ENCODE data around the gene SMAD5. TPM values are rescaled to one million over a fixed set of nuclear protein-coding genes. Genes with fewer than 3 reads are reported as not detected.

The SMAD5 gene
- total RNA-seq, 1 experiment from 2014 or later: 69.3 TPM

- no peak overlapping the region for H2BK15ac ChIP-seq (ENCODE audit: low read depth, low read length)
- H3K9me3 ChIP-seq (ENCODE audit: control insufficient read depth, low read depth, low read length): no peaks in the 10 kb centered on the region
- H3T11ph ChIP-seq (ENCODE audit: low read length): no peak overlapping the region
- no peak overlapping the region for H3K4ac ChIP-seq (ENCODE audit: low read depth, low read length)
- peaks cover 23% of the 10 kb centered on the region for H3K27me3 Mint-ChIP-seq (ENCODE audit: low read depth)
- H2BK12ac ChIP-seq (ENCODE audit: insufficient read length, low read depth, low read length): no peak overlapping the region
- TF ChIP-seq CTCF (conservative IDR thresholded peaks at IDR 0.05): no peak
- H3K4me2 ChIP-seq (ENCODE audit: insufficient read depth, insufficient read length, low read length): no peak overlapping the region
- no peak overlapping the region for H3K23ac ChIP-seq (ENCODE audit: insufficient read length, low read depth, low read length)
- no peak overlapping the region for H2AK5ac ChIP-seq (ENCODE audit: insufficient read length, low read length)
- H3K14ac ChIP-seq (ENCODE audit: insufficient read depth, low read length): no peak overlapping the region
- H4K8ac ChIP-seq (replicated peaks; ENCODE audit: insufficient read length, low read depth, low read length): no peak overlapping the region
- no peak overlapping the region for H3K27ac ChIP-seq (ENCODE audit: insufficient read length, low read depth, low read length)
- no peak overlapping the region for H2AFZ ChIP-seq (ENCODE audit: low read length)
- no peak for DNase-seq
- H3K23me2 ChIP-seq (ENCODE audit: insufficient read length, low read depth, low read length, poor library complexity, severe bottlenecking): no peaks in the 10 kb centered on the region
- H3K36me3 Mint-ChIP-seq (ENCODE audit: insufficient read depth in 1 of 3, low read depth in 3 of 3): no peaks in the 10 kb centered on the region
- H3K9ac ChIP-seq (ENCODE audit: extremely low read depth, insufficient read length, low read length): no peak overlapping the region
- H2BK5ac ChIP-seq (ENCODE audit: insufficient read length, low read length): no peak overlapping the region
- H2BK120ac ChIP-seq (ENCODE audit: low read depth, low read length, poor library complexity, severe bottlenecking): no peak overlapping the region
- H4K91ac ChIP-seq (ENCODE audit: insufficient read length, low read depth, low read length): no peak overlapping the region
- no peaks in the 10 kb centered on the region for H3K79me2 ChIP-seq (ENCODE audit: insufficient read depth, low read length)
- no peaks in the 10 kb centered on the region for H4K20me1 ChIP-seq (ENCODE audit: control insufficient read depth, insufficient read depth, insufficient read length)
- no peak overlapping the region for H3K56ac ChIP-seq (ENCODE audit: insufficient read length, low read depth, low read length)
- no peaks in the 10 kb centered on the region for H3K79me1 ChIP-seq (ENCODE audit: insufficient read depth, low read depth, low read length, poor library complexity, severe bottlenecking)
- H3K18ac ChIP-seq (ENCODE audit: insufficient read length, low read depth, low read length): no peak overlapping the region
- no peak overlapping the region for H4K5ac ChIP-seq (ENCODE audit: insufficient read length, low read depth, low read length)
- H3K4me1 Mint-ChIP-seq: no peaks in the 10 kb centered on the region
- no peaks in the 10 kb centered on the region for H3K9me3 Mint-ChIP-seq
- WGBS (ENCODE audit: extremely low coverage, insufficient read length, low lambda C conversion rate): no CpG with 5 or more reads among the region's 5 CpGs
- H2BK20ac ChIP-seq (ENCODE audit: low read depth, low read length, poor library complexity, severe bottlenecking): no peak overlapping the region
- no peaks in the 10 kb centered on the region for H3K4me1 ChIP-seq (ENCODE audit: insufficient read depth, low read length)
- no peak overlapping the region for H3K4me3 Mint-ChIP-seq
- no peak overlapping the region for H3K27ac Mint-ChIP-seq
- no peaks in the 10 kb centered on the region for H3K27me3 ChIP-seq (ENCODE audit: insufficient read depth, low read length)
Measured at GRCh38 chr5:136120529-136120928, 12.1 kb upstream of the SMAD5 start.

Measured in H9 (cell line).